Measurements from ENCODE around the gene DAB1.
"Not testable (repeated sequence)": the region's sequence is repeated elsewhere in the genome, so short reads cannot be mapped to it uniquely, and the experiment has no call there.

The DAB1 gene

DNA sequence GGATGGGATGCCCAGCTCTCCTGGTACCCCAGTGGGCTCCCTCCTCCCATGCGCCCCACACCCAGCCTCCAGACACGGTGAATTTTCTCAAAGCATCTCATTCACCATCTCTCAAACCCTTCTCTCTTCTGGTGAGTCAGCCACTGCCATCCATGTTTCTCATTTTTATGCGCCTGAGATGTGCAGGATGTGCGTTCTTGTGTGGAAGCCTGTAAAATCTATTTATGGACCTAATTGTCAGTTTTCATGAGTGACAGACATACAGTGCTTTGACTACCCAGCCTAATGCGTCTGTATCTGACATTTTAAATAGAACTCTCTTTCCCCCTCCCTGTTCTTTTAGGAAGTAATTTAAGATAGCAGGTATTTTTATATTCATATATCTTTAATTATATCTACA, 158.8 kb downstream of the DAB1 start:
- no peak for DNase-seq

DNA sequence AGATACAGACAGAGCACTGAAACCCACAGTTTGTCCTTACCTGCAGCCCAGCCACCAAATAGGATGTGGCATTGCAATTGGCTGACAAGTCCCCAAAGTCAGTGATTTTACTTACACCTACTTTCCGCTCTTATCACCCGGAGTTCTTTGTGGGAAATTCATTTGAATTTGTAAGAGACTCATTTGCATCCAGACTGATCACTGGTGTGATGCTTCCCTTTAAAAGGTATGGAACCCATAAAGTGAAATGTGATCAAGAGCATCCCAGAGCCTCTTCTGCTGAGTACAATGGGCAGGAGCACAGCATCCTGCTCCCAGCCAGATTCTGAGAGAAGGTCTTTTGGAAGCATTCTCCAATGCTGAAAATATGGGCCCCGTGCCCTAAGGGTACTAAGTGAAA, 161.4 kb downstream of the DAB1 start:
- no peak for DNase-seq

DNA sequence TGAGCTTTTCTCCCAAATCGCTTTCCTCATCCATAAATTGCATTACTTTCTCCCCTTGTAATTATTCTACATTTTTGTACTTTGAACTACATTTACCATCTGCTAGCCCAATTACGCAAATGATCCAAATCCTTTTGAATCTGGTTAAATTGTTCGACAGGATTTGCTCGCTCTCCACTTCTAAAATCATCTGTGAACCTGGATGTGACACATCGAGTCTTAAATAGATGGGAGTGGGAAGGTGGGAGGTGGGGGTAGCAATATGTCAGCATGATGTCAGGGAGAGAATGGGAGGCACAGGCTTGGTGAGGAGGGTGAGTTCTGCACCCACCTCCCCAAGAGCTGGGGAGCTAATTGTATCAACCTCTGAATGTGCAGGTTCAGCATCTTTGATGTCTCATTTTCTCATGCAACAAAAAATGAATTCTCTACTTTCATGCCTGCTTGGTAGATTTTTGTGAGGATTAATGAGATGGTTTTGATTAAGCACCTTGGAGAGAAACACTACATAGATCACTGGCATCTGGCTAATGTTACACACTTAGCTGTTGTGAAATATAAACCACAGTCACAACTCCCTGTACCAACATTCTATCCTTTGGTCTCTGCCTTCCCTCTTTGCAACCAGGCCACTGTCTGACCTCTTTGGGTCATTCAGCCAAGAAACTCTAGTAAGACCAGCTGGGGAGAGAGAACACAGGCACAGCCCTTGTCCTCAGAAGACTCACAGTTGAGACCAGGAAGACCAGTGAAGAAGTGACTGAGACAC, 165.1 kb downstream of the DAB1 start:
- DNase-seq: no peak

DNA sequence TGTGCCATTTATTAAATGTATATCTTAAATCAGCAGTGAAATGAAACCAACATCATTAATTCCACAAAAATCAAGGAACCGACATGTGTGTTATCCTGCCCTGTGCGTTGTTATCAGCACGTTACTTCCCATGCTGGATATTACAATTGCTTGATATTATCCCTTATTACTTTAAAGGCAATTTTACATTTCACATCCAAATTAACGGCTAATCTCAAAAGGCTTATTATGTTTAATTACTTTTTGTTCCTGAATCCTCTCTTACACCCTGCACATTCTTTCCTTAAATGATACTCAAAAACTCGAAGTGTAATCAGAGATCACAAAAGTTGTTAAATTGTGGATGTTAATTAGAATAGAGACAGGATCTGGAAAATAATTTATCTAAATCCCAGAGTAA, 167.9 kb downstream of the DAB1 start:
- no peak for DNase-seq

DNA sequence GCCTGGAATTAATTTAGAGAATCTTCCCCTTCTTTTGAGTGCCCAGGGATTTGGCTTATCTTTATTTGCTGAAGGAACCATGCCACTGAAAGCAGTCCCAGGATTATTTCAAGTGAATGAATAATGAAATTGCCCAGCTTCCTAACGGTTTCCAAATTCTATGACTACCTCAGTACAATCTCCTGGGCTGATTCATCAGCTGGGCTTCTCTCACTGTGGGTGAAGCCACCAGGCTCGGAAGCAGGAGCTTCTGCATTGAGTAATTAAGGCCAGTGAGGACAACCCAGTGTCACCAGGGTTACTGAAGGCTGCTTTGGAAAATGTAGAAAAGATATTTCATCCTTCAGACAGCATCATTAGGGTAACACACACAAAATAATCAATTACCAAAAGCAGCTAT, 169.8 kb downstream of the DAB1 start:
- no peak for DNase-seq

DNA sequence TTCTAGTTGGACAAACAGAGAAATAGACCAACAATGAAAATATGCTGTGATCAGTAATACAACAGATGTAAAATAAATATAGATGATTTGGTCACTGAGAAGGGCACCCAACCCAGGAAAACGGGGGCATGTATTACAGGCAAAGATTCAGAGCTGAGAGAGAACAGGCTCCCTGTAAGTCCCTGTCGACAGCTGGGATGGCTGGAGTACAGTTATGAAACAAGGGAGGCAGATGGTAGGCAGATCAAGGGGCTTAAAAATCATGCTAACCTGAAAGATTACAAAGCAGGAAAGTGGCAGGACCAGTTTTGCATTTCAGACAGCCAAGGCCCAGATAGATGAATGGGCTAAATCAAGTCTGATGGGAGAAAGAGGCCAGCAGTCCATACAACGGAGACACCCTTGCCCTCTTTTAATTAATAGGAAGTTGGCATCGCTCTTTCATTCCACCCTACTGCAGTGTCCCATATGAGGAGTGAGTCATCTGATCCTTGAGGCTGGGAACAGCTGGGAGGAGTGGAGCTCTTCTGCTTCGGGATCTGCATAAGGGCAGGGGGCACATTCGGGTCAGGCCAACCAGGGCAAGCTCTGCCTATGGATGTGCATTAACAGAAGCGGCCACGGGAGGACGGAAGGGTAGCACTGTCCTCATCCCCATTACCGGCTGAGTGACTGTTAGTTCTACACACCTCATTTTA, 171.1 kb downstream of the DAB1 start:
- DNase-seq: no peak

DNA sequence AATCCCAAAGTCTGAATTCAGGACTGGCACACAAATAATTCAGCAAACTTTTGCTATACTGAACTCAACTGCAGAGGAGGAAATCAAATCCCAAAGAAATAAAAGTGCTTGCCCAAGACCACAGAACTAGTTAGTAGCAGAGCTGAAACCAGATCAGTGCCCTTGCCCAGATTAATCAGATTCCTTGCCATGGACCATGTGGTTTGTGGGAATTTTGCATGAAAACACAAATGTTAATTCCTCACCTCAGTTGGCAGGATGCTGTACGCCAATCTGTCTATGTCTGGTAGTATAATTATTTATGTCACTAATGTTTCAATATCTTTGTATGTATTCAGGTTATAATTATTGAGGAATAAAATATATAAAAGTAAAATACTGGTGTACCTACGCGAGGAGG, 173.8 kb downstream of the DAB1 start:
- DNase-seq: no peak

DNA sequence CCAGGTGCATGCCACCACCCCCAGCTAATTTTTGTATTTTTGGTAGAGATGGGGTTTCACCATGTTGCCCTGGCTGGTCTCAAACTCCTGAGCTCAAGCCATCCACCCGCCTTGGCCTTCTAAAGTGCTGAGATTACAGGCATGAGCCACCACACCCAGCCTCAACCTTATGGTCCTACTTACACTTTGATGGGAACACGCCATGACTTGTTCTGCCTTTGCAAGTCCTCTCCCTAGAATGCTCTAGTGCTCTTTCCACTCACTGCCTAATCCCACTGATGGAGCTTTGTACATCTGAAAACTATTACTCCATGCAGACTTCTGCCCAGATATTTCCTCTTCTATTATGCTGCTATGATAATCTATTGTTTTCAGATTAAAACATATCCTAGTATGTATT, 174.3 kb downstream of the DAB1 start:
- DNase-seq: no peak

DNA sequence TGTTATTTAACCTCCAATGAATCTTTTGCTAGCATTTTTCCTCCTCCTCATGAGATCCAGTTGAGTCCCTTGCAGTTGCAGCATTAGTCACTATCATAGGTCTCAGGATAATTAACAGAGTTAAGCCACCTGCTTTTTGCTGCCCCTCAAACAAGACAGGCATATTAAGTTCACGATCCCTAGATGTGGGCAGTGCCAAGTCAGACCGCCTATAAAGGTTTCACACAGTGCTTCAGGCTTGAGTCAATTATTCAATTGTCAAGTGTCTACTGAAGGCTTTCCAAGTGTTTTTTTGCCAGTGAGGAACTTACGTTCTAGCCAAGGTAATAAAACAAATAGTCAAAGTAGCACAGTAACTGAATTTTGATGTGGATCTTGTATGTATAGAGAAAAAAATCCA, 175.0 kb downstream of the DAB1 start:
- no peak for DNase-seq

DNA sequence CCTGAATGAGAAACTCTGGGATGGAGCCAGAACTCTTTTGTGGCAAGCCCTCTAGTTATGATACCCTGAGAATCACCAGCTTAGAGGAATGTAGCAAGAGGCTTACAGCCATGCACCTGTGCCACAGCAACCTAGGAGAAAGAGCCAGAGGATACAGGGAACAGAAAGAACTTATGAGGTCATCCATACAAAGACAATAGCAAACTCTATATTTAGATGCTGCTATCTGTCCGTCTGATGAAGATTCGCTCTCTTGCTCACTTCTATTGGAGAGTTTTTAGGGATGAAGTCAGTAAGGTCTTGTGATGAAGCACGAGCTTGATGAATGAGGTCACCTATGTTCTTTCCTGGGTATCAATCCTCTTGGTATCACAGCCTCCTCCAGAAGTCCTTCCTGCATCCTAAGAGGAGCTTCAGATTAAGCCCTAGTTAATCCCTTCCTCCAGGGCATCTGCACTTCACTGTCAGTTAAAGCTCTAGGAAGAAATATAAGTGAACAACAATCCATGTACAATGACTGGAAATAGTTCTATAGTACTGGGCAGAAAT, 185.6 kb downstream of the DAB1 start:
- no peak for DNase-seq

DNA sequence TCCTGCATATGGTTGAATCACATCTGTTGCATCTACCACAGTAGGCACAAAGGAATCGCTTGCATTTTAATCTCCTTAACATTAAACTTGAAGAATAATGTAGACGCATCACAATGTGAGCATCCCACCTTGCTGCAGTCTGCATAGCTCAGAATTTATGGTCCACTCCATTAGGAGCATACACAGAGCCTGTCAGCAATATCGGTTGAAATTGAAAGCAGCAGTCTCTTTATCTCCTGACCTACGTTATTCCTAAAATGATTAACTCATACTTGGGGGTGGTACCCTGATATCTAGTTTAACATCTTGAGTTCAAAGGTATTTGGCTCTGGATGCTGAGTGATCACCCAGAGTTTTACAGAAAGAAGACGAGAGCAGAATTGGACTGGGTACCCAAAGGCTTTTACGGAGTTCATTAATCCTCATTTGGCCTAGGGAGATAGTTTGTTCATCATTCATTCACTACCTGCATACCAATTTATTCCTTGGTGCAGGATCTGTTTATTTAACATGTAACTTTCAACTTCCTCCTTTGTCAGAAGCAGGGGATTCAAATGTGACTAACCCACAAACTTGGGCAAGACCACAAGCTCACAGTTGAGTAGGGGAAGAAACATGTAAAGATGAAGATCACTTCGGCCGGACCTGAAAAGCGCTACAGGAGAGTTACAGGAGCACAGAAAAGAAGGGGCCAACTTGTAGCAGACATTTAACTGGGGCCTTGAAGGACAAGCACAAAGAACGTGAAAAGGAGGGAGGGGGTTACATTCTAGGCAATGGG, 187.9 kb downstream of the DAB1 start:
- DNase-seq: no peak

DNA sequence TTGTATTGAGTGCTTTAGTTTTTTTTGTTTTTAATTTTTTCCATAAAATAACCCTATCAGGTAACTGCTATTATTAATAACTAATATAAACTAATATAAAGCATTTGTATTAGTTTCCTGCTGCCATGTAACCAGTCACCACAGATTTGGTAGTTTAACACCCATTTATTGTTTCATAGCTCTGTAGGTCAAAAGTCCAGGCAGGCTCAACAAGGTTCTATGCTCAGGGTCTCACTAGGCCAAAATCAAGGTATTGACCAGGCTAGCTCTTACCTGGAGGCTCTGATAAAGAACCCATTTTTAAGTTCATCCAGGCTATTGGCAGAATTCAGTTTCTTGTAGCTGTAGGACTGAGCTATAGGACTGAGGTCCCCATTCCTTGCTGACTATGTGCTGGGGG, 189.4 kb downstream of the DAB1 start:
- DNase-seq: no peak

DNA sequence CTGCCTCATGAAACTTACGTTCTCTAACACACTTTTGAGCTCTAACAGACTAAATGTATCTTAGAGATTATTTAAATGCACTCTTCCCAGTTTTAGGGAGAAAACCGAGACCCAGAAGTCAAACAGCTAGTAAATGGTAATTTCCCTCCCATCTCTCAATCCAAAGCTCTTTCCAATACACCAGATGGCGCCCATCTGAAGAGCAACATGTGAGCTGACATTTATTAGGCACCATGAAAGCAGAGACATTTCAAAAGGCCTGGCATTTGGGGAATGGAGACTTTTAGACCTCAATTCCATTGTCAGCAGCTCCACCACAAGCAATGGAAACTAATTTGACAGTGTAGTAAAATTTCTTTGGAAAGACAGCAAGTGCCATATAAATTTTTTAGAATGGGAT, 191.4 kb downstream of the DAB1 start:
- no peak for DNase-seq

DNA sequence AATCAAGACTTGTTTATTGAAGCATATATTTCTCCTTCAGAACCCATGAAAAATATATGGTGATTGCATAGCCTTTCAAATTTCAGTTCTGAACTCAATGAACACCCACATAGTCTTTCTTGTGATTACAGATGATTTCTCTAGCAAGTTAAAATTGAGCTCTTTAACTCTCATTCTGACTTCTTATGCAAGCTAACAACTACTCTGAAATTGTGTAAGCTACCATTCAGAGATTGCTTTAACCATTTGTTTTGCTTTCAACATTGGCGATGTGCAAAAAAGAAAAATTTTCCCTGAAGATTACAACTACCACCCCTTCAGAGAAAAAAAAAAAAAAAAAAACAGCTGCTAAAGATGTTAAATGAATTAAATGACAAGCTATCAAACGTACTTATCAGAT, 193.9 kb downstream of the DAB1 start:
- DNase-seq: no peak

DNA sequence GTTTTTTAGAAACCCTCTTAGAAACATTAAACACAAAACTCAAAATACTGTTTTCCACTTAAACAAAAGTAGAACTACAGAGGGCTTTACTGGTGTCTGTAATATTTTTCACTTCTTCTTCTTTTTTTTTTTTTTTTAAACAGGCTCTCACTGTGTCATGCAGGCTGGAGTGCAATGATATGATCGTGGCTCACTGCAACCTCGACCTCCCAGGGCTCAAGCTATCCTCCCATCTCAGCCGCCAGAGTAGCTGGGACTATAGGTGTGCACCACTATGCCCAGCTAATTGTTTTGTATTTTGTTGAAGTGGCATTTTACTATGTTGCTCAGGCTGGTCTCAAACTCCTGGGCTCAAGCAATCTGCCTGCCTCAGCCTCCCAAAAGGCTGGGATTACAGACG, 194.8 kb downstream of the DAB1 start:
- DNase-seq: no peak

DNA sequence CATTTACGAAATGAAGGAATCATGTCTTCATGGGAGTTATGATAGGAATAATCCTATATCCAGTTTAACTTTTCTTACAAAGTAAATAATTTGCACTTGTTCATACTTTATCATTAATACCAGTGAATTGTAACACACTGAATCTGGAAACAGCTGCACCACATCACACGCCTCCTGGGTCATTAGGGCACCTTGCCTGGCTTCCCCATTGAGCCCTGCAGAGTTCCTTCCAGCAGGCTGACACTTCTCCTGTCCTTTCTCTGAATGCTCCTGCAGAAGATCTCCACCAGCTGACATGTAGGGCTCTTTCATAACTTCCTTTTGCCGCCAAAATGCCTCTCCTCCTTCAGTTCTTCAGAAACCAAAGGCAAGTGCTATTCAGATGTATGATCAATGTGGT, 201.1 kb downstream of the DAB1 start:
- DNase-seq: no peak

DNA sequence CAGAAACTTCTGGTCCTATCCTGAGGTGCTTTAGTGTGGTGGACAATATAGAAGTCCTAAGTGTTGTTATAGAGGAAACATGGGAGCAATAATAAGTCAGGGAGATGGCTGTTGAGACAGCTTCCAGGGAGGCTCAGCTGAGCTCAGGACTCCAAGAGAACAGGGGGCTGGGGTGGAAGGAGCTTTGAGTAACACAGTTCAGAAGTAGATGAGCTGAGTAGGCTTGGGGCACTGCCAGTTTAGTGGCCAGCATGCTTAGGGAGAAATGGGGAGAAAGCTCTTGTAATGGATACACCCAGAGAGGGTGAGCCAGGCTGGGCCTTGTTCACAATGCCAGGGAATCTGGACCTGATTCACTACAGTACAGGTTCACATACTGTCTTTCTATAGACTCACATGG, 201.6 kb downstream of the DAB1 start:
- DNase-seq: no peak

DNA sequence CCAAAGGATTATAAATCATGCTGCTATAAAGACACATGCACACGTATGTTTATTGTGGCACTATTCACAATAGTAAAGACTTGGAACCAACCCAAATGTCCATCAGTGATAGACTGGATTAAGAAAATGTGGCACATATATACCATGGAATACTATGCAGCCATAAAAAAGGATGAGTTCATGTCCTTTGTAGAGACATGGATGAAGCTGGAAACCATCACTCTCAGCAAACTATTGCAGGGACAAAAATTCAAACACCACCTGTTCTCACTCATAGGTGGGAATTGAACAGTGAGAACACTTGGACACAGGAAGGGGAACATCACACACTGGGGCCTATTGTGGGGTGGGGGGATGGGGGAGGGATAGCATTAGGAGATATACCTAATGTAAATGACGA, 203.0 kb downstream of the DAB1 start:
- DNase-seq: not testable (repeated sequence)

DNA sequence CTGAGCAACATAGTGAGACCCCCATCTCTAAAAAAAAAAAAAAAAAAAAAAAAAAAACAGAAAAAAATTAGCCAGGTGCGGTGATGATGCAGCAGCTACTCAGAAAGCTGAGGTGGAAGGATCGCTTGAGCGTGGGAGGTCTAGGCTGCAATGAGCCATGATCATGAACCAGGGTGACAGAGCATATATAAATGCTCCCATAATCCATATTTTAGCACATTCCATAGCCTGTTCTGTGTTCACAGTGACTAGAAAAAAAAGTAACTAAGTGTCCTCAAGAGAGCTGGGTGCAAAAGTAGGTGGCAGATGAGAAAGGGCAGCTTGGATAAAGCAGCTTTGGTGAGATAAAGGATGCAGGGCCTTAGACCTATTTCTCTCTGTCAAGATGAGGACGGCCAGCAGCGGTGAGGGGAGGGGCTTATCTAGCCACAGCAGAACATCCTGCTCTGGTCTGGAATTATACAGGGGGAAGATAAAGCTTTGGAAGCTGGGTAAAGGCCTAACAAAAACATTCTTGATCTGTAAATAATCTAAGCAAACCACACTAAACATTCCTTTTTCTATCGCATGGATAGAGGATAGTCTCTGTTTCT, 205.3 kb downstream of the DAB1 start:
- no peak for DNase-seq

DNA sequence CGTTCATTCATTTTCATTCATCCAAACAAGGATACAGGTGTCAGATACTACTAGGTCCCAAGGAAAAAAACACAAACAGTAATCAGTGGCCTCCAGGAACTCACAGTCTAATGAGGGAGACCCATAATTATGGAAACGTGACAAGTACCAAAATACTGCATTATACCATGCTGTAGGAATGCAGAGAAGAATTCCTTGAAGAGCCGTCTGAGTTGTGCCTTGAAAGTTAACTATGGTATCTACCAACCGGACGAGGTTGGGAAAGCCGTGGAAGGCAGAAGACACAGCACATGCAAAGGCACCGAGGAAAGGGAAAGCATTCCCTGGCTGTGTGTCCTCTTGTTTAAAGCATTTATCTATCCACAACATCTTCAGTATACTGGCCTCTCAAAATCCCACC, 206.0 kb downstream of the DAB1 start:
- no peak for DNase-seq

DNA sequence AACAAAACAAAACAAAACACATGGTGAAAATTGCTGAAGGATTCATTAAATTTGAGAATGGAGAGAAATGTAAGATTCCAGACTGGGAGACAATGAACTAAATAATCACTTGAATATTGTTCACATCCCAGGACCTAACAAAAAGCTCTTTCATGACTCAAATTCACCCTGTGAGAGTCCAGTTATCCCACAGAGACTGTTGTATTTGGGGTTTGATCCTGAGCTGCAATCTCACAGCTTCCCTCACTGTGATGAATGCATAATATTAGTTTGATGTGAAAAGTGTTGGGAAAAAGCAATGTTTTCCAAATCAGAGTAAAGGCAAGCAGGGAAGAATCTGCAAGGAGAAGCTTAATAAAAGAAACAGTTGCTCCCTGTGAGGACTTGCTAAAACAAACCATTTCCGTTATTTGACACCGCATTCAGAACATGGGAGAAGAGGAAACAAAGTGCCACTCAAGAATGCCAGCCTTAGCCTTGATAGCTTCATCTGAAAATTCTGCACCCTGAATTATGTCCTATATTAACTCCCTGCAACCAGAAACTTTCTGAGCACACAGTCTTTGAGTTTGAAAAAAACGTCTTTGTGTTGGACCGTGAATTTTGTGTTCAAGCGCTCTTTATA, 208.8 kb downstream of the DAB1 start:
- DNase-seq: no peak

DNA sequence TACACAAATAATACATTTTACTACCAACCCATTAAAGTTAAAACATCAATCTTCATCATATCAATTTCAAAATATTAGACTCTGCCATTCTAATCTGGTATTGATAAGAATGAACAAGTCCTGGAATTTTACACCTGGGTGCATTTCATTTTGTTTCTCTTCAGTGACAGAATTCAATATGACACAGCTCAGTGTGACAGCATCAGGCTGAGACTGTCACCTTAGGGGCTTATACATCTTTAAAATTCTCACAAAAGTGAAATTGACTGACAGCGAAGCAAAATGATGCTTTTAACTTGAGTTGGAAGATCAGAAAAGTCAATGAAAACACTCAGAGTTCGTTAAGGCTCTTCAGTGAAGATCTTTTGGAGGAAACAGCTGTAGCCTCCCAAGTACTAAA, 213.0 kb downstream of the DAB1 start:
- DNase-seq: no peak

DNA sequence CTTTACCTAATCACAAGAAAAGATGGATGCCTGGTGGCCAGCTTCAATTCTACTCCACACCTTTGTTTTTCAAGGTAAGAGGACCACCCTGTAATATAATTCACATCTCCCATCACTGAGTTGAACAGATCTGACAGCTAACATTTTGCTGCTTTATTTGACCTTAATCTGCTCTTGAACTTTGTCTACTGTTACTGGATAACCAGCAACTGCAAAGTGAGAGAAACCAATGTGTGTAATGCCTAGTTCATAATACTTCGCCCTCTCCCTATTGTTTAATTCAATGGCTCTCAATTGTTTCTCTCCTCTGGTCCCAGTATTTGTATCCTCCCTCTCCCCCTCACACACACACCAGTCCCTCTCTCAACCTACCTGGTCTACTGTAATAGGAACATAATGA, 214.4 kb downstream of the DAB1 start:
- DNase-seq: no peak
